VCaP (cell line): Measurements from ENCODE around the gene ADGRG2.
A peak's percentile ranks its signal among the peaks of the same experiment; 100 is the strongest.

Experiments
- H3K27ac ChIP-seq: fragments of 450-650 bp; 2 replicates; pipeline ENCODE4 v1.5.1; 2017
- TF ChIP-seq, protein P1 (sequence below): fragments of 450-650 bp; conservative IDR thresholded peaks from 2 replicates; pipeline ENCODE4 v1.5.1; 2017; ENCODE audit warnings: mild to moderate bottlenecking, moderate library complexity

ADGRG2 gene

DNA sequence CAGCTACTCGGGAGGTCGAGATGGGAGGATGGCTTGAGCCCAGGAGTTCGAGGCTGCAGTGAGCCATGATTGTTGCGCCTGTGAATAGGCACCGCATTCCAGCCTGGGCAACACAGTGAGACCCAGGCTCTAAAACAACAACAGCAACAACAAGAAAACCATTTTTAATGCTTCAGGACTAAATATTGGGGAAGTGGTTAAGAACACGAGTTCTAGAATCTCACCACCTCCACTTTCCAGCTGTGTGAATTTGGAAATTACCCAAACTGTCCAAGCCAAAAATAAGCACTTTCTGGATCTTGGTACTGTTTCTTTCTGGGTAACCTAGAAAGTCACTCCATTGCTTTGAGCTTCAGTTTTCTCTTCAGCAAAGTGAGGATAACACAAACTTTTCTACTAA is 63.2 kb downstream of the ADGRG2 start:
- H3K27ac ChIP-seq = no peak overlapping the region; the same call in 1 of the 2 replicates
- TF ChIP-seq, protein P1, sequence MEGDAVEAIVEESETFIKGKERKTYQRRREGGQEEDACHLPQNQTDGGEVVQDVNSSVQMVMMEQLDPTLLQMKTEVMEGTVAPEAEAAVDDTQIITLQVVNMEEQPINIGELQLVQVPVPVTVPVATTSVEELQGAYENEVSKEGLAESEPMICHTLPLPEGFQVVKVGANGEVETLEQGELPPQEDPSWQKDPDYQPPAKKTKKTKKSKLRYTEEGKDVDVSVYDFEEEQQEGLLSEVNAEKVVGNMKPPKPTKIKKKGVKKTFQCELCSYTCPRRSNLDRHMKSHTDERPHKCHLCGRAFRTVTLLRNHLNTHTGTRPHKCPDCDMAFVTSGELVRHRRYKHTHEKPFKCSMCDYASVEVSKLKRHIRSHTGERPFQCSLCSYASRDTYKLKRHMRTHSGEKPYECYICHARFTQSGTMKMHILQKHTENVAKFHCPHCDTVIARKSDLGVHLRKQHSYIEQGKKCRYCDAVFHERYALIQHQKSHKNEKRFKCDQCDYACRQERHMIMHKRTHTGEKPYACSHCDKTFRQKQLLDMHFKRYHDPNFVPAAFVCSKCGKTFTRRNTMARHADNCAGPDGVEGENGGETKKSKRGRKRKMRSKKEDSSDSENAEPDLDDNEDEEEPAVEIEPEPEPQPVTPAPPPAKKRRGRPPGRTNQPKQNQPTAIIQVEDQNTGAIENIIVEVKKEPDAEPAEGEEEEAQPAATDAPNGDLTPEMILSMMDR = no peak

DNA sequence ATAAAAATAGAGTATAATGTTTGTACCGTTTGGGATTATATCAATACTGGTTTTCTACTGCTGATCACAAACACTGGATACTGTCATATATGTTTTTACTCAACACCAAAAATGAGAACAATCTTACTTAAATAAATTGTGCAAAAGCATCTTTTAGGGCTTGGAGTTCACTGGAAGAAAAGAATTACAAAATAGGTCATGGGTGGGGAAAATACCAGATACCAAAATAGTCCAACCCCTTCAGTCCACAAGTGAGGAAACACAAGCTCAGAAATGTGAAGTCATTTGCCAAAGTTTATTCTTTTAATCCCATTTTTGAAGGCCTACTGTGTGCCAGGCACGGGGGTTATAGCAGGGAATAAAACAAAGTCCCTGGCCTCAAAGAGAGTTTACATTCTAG is 64.4 kb downstream of the ADGRG2 start:
- no peak overlapping the region; the same call in 1 of the 2 replicates for H3K27ac ChIP-seq
- TF ChIP-seq, protein P1 = no peak

DNA sequence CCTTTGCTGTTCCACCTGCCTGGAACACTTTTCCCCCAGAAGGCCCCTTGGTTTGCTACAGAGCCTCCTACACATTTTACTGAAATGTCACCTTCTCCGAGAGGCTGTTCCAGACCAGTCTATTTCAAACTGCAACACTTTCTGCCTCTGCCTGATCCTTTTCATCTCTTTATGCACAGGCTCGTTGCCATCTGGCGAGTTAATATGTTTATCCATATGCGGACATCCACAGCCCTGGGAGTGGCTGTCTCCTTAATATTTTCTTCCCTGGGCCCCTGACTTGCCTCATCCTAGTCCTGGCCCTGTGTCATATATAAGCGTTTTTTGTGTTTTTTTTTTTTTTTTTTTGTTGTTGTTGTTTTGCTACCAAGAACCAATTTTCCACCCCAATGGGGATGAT is 73.2 kb downstream of the ADGRG2 start:
- H3K27ac ChIP-seq = no peak overlapping the region
- TF ChIP-seq, protein P1 = no peak

DNA sequence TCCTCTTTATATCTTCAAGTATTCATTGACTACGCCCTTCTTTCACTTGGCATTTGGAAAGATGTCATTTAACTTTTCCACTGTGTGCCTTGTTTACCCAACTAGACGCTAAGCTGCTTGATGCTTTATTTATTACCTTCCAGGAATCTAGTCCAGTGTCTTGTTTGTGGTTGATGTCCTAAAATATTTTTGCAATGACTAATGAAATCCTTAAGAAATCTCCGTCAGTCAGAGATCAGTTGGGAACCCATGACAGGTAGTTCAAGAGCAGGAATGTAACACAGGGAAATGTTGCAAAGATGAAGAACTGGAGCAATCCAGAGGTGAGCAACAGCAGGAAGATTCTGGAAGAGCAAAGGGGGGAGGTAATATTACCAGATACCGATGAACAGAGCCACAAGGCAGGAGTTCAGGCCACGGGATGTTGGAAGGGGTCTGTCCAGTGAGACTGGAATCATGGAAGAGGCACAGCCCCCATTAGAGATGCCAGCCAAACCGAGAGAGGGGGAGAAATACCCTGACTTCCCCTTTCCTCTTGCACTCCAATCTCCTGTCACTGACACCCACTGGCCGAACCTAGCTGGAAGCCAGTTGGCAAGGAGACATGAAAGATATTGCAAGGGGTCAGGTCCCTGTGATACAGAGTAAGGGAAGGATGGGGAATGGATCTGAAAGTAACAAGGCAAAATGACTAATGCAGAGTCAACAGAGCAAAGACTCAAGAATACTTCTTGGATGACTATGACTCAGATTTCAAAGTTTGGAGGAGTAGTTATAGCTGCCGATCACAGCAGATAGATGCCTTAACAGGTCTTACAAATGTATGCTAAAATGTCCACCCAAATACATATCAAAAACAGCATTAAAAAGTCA is 75.7 kb downstream of the ADGRG2 start:
- H3K27ac ChIP-seq = no peak overlapping the region
- TF ChIP-seq, protein P1 = no peak

DNA sequence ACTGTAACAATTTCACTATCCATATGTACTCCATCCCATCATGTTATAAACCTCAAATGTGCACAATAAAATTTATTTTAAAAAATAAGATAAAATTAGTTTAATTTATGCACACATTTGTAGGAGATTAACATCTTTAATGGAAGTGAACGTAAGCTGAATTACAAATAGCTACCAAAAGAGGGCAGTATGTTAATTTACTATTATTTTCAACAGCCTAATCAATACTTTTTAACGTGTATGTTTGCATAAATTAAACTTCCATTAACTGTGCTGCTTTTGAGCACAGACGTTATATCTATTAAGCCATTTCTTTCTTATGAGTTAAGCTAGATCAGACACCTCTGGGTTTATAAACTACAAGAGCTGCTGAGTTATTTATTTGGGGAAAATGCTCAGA is 81.9 kb downstream of the ADGRG2 start:
- TF ChIP-seq, protein P1 = peak; percentile 58
- no peak overlapping the region for H3K27ac ChIP-seq

DNA sequence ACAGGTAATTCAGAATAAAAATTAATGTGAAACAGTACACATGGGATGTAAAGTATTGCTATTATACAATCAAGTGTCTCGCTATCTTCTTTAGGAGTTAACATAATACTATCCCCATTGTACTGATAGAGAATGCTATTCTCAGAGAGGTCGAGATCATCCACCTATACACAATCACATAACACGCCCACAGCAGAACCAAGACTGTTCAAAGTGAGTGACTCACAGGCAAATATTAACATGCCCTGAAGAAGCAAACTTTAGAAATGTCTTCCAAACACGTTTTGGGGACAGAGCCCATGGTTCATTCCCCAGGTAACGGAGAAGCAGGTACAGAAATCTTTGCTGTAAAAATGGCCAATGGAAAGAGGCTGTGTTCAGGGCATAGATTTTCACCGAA is 88.2 kb downstream of the ADGRG2 start:
- no peak overlapping the region for H3K27ac ChIP-seq
- TF ChIP-seq, protein P1 = no peak

DNA sequence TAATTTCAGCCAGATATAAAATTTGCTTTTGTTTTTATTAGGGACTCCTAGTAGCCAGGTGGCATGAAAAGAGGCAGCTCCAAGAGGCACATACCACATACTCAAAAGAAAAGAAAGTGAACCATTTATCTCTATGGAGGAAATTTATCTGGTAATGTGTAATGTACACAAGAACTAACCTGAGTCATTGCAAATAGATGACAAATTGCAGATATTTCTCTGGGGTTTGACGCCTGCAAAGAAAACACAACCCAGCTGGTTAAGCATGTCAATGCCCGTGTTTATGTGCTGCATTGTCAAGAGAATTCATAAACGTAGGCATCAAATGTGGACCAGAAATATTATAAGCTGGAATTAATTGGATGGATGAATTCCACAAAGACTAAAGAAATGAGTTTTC is 91.5 kb downstream of the ADGRG2 start:
- TF ChIP-seq, protein P1 = no peak
- no peak overlapping the region for H3K27ac ChIP-seq
